AG04450 (cell line): ENCODE data around the gene KASH5. TPM values are rescaled to one million over a fixed set of nuclear protein-coding genes. Genes with fewer than 3 reads are reported as not detected.

Experiments
- CTCF ChIA-PET: fragments of 300-600, 350-600 bp; formaldehyde crosslinking; extraction: SDS; loops from one replicate; lab custom pipeline; 2022; ENCODE audit warnings: antibody characterized with exemption, inconsistent platforms; lab: Charles Lee
- POLR2A ChIA-PET: fragments of 350-600 bp; formaldehyde crosslinking; extraction: SDS; loops from one replicate; lab custom pipeline; 2021; ENCODE audit warnings: antibody characterized with exemption, inconsistent platforms; lab: Yijun Ruan, JAX
- DNase-seq: peaks from one replicate; pipeline ENCODE4 v3.0.0-alpha.2; 2011; ENCODE audit warnings: low read depth, low spot score
- H3K27ac ChIP-seq: one replicate; pipeline ENCODE4 v1.5.1; 2012; ENCODE audit warnings: low read depth, low read length, control low read depth
- H3K27me3 ChIP-seq: one replicate; pipeline ENCODE4 v1.6.0; 2012; ENCODE audit warnings: low read length; ENCODE audit not compliant: control insufficient read depth, insufficient read depth
- H3K4me3 ChIP-seq: 2 replicates; pipeline ENCODE4 v1.5.1; 2011; ENCODE audit warnings: mild to moderate bottlenecking, low read depth, low read length, control low read depth
- H3K9me3 ChIP-seq: 2 replicates; pipeline ENCODE4 v1.5.1; 2012; ENCODE audit warnings: low read length; ENCODE audit not compliant: control insufficient read depth, insufficient read depth
- CTCF ChIP-seq: IDR thresholded peaks from 2 replicates; pipeline ENCODE4 v1.5.1; 2011; ENCODE audit warnings: low read depth, low read length, control low read depth, inconsistent platforms
- polyA plus RNA-seq: library from polyadenylated mRNA; depleted of rRNA; stranded (reverse); fragments of >200 nt; gene quantifications from 2 replicates; pipeline ENCODE4 v1.2.3, GENCODE V29; 2011

Gene KASH5
- polyA plus RNA-seq, 1 experiment: not detected

- Histone ChIP-seq H3K9me3 (no peaks in the 10 kb centered on the region), H3K4me3 (no peak overlapping the region), H3K27ac (no peak overlapping the region), H3K27me3 (peaks cover 27% of the 10 kb centered on the region)
- POLR2A ChIA-PET: no interaction called here
- CTCF ChIA-PET: interaction anchor here (0.6 kb wide), 1 partner anchor 45 kb away, joined by 3 read pairs; no protein-coding TSS in a partner anchor
- no peak for DNase-seq
- no peak for TF ChIP-seq CTCF
These were observed 12.0 kb downstream of the KASH5 start for GRCh38 chr19:49400029-49400428.

- TF ChIP-seq CTCF: no peak
- H3K27ac ChIP-seq: no peak overlapping the region
- no peak overlapping the region for H3K4me3 ChIP-seq
- DNase-seq: no peak
- H3K27me3 ChIP-seq: peaks cover 26% of the 10 kb centered on the region
- ChIA-PET POLR2A (interaction anchor here (0.6 kb wide), 1 partner anchor 50 kb away, joined by 4 read pairs; the partner anchor contains the start of gene ALDH16A1), CTCF (interaction anchor here (0.6 to 0.7 kb wide), 2 partner anchors 41 to 103 kb away, joined by 3 to 6 read pairs; no protein-coding TSS in a partner anchor)
- no peaks in the 10 kb centered on the region for H3K9me3 ChIP-seq
These were observed 15.5 kb downstream of the KASH5 start for GRCh38 chr19:49403404-49404187.

- no peak overlapping the region for H3K4me3 ChIP-seq
- H3K27ac ChIP-seq: no peak overlapping the region
- no peak for TF ChIP-seq CTCF
- no peak for DNase-seq
- POLR2A ChIA-PET: no interaction called here
- H3K27me3 ChIP-seq: peaks cover 21% of the 10 kb centered on the region
- H3K9me3 ChIP-seq: no peaks in the 10 kb centered on the region
- CTCF ChIA-PET: no interaction called here
These were observed 19.0 kb downstream of the KASH5 start for GRCh38 chr19:49407079-49407478.

GRCh38 chr19:49407482-49408015, 19.5 kb downstream of the KASH5 start:
- ChIA-PET CTCF (no interaction called here), POLR2A (no interaction called here)
- H3K4me3 ChIP-seq: no peak overlapping the region
- H3K27ac ChIP-seq: no peak overlapping the region
- peaks cover 22% of the 10 kb centered on the region for H3K27me3 ChIP-seq
- no peak for DNase-seq
- no peaks in the 10 kb centered on the region for H3K9me3 ChIP-seq
- TF ChIP-seq CTCF: no peak
